HG03066 (cell line): ENCODE results near the gene FCER1G.

Experiments used
- ATAC-seq: cut with Tn5 transposase; IDR thresholded peaks from one replicate; pipeline ENCODE4 v1.9.1; 2021; ENCODE audit warnings: low read depth; ENCODE audit not compliant: unreplicated experiment

The FCER1G gene

GRCh38 chr1:161260376-161261260 lies 45.5 kb downstream of the FCER1G start:
- ATAC-seq = no peak

- ATAC-seq = no peak
Measured at GRCh38 chr1:161261261-161262235, 46.5 kb downstream of the FCER1G start.

- no peak for ATAC-seq
Measured at GRCh38 chr1:161265305-161265704, 50.2 kb downstream of the FCER1G start.

GRCh38 chr1:161266202-161266601 lies 51.1 kb downstream of the FCER1G start:
- ATAC-seq = no peak

- no peak for ATAC-seq
Measured at GRCh38 chr1:161266836-161267235, 51.7 kb downstream of the FCER1G start.

GRCh38 chr1:161267321-161267720 lies 52.2 kb downstream of the FCER1G start:
- ATAC-seq = no peak
